Activated CD8-positive, alpha-beta memory T cell treated with anti-CD3 and anti-CD28 coated beads, Interleukin-2, amount 50 U/mL, for 24 hours (primary cell): Measurements from ENCODE around the gene ITSN1.
"Not testable (repeated sequence)": the region's sequence is repeated elsewhere in the genome, so short reads cannot be mapped to it uniquely, and the experiment has no call there.

ENCODE experiments used
- DNase-seq: peaks from one replicate; pipeline ENCODE4 v3.0.0-alpha.2; 2020; ENCODE audit errors: extremely low read depth

Gene ITSN1

GRCh38 chr21:33931052-33931798 lies 288.9 kb downstream of the ITSN1 start:
- not testable (repeated sequence) for DNase-seq

GRCh38 chr21:33931799-33932390 lies 289.6 kb downstream of the ITSN1 start:
- DNase-seq, result no peak

- no peak for DNase-seq
Observed at GRCh38 chr21:33932731-33933130, 290.4 kb downstream of the ITSN1 start.

GRCh38 chr21:33936301-33937038 lies 294.2 kb downstream of the ITSN1 start:
- DNase-seq, result no peak

GRCh38 chr21:33937146-33937545 lies 294.8 kb downstream of the ITSN1 start:
- DNase-seq, result no peak

GRCh38 chr21:33937931-33938339 lies 295.6 kb downstream of the ITSN1 start:
- no peak for DNase-seq

GRCh38 chr21:33938381-33938780 lies 296.1 kb downstream of the ITSN1 start:
- DNase-seq, result no peak

GRCh38 chr21:33939226-33939625 lies 296.9 kb downstream of the ITSN1 start:
- DNase-seq, result no peak

- DNase-seq, result no peak
Observed at GRCh38 chr21:33940164-33940880, 298.0 kb downstream of the ITSN1 start.

GRCh38 chr21:33940881-33941245 lies 298.6 kb downstream of the ITSN1 start:
- DNase-seq, result no peak

- DNase-seq, result no peak
Observed at GRCh38 chr21:33942426-33942825, 300.1 kb downstream of the ITSN1 start.

- no peak for DNase-seq
Observed at GRCh38 chr21:33943293-33943692, 301.0 kb downstream of the ITSN1 start.

- DNase-seq, result no peak
Observed at GRCh38 chr21:33944185-33944763, 302.0 kb downstream of the ITSN1 start.

GRCh38 chr21:33945652-33946270 lies 303.5 kb downstream of the ITSN1 start:
- no peak for DNase-seq

GRCh38 chr21:33947451-33948095 lies 305.3 kb downstream of the ITSN1 start:
- peak; percentile 66 for DNase-seq

- DNase-seq, result peak; percentile 63
Observed at GRCh38 chr21:33948096-33948950, 306.0 kb downstream of the ITSN1 start.

- DNase-seq, result no peak
Observed at GRCh38 chr21:33948951-33949444, 306.7 kb downstream of the ITSN1 start.
